ENCODE data around the gene CASKIN1. TPM values are rescaled to one million over a fixed set of nuclear protein-coding genes. Genes with fewer than 3 reads are reported as not detected.

CASKIN1 gene
- total RNA-seq, 1 donor from 2014 or later: under 0.01 TPM

DNA sequence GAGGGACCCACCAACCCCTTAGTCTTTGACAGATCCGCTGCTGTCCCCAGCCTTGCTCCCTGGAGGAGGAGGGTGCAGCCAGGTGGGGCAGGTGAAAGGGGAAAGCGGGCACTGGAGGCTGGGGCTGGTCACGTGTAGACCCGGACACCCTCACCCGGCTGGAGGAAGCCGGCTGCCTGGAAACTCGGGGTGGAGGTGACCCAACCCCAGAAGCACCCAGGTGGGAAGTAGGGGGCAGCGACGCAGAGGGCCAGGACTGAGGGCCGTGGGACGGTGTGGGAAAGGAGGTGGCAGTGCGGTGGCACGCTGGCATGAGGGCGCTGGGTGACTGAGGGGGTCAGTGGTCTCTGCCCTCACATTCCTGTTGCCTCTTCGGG is 38.2 kb downstream of the CASKIN1 start:
- no peaks in the 10 kb centered on the region for H3K27me3 ChIP-seq (ENCODE audit: control insufficient read depth, insufficient read depth, low read length)
- TF ChIP-seq, protein P1, sequence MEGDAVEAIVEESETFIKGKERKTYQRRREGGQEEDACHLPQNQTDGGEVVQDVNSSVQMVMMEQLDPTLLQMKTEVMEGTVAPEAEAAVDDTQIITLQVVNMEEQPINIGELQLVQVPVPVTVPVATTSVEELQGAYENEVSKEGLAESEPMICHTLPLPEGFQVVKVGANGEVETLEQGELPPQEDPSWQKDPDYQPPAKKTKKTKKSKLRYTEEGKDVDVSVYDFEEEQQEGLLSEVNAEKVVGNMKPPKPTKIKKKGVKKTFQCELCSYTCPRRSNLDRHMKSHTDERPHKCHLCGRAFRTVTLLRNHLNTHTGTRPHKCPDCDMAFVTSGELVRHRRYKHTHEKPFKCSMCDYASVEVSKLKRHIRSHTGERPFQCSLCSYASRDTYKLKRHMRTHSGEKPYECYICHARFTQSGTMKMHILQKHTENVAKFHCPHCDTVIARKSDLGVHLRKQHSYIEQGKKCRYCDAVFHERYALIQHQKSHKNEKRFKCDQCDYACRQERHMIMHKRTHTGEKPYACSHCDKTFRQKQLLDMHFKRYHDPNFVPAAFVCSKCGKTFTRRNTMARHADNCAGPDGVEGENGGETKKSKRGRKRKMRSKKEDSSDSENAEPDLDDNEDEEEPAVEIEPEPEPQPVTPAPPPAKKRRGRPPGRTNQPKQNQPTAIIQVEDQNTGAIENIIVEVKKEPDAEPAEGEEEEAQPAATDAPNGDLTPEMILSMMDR (IDR thresholded peaks at IDR 0.05; ENCODE audit: insufficient read depth, low read length, severe bottlenecking): no peak
- no peak for FAIRE-seq

DNA sequence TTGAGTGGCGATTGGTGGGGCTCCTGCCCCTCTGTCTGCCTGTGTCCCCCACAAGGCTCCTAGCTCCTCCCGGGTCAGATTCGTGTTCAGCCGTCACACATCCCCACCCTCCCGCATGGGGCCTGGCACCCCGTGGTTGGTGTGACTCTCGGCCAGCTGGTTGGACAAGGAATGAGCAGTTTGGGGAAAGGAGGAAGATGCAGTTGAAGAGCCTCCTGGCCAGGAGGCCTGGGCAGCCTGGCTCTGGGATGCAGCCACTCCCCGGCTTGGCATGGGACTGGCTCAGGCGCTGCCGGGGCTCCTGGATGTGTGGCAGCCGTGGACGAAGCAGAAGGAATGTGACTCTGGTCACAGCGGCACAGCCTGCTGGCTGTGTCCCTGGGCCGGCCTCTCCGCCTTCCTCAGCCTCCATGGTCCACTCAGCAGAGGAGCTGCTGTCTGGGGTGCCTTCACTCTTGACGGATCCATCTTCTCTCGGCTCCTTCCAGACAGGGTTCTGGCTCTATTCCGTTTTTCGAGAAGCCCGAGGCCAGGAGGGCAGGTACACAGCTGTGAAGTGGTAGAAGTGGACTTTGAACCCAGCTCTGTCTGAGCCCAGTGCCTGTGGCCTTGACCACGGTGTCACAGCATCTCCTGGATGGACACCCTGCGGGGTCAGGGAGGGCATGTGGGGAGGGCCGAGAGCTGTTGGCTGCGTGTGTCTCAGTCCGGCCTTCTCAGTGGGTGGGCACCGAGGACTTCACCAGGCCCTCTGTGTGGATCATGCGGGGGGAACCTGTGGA is 38.7 kb downstream of the CASKIN1 start:
- DNase-seq (ENCODE audit: low read depth) (no peak), FAIRE-seq (no peak)
- Histone ChIP-seq H3K36me3 (ENCODE audit: control insufficient read depth, insufficient read depth, low read length) (peaks cover 21% of the 10 kb centered on the region), H3K27me3 (ENCODE audit: control insufficient read depth, insufficient read depth, low read length) (no peaks in the 10 kb centered on the region), H3K4me3 (ENCODE audit: low read depth, low read length) (no peak overlapping the region)
- TF ChIP-seq, protein P1 (IDR thresholded peaks at IDR 0.05; ENCODE audit: insufficient read depth, low read length, severe bottlenecking): no peak

More for the DNA sequence above, 38.2 kb downstream of the CASKIN1 start:
- Histone ChIP-seq H3K36me3 (ENCODE audit: control insufficient read depth, insufficient read depth, low read length) (peaks cover 16% of the 10 kb centered on the region), H3K4me3 (ENCODE audit: low read depth, low read length) (no peak overlapping the region)
- no peak for DNase-seq (ENCODE audit: low read depth)

DNA sequence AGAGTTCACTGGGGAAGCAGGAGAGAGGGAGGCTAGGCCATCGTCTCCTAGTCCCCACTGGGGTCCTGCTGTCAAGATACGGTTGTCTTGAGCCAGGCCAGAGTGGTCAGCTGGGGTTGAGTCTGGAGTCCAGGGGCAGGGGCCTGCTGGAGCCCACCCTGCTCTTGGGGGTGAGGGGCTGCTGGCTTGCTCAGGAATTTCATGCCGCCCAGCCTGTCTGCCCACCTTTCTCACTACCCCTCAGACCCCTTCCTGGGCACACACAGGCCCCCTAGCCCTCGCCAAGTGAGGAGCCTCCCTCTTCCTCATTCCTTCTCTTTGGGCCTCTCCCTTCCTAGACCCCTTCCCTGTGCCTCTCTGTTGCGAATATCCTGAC is 39.6 kb downstream of the CASKIN1 start:
- Histone ChIP-seq H3K36me3 (ENCODE audit: control insufficient read depth, insufficient read depth, low read length) (peaks cover 24% of the 10 kb centered on the region), H3K4me3 (ENCODE audit: low read depth, low read length) (peak overlapping the region; percentile 64), H3K27me3 (ENCODE audit: control insufficient read depth, insufficient read depth, low read length) (no peaks in the 10 kb centered on the region)
- DNase-seq (ENCODE audit: low read depth) (no peak), FAIRE-seq (no peak)
- TF ChIP-seq, protein P1 (IDR thresholded peaks at IDR 0.05; ENCODE audit: insufficient read depth, low read length, severe bottlenecking): no peak

DNA sequence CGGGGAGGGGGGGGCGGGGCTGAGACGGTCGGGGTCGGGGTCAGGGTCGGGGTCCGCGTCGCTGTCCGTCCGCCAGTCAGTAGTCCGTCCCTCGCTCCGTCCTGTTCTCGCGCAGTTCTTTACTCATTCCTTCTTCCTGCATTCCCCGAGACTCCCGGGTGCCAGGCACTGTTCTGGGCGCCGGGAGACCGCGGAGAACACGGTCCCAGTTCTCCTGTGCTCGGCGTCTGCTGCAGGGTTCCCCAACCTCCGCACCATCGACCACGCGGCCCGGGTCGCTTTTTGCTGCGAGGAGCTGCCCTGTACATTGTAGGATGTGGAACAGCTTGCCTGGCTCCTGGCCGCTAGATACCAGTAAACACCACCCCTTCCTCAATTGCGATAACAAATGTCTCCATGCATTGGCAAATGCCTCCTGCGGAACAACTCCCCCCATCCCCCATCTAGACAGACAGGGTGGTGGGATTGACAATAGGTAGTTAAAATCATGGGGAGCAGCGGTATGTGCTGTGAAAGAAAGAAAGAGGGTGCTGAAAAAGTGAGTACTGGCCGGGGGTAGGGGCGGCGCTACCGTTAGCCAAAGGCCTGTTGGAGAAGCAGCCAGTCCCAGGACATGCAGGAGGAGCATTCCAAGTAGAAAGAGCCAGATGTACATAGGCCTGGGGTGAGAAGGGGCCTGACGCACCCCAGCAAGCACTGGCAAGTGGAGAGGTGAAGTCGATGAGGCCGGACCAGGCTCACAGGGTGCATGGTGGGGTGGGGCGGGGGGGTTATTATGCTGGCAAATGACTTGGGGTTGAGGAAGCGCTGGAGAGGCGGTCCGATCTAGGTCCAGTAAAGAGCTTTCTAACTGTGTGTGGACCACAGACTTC is 40.2 kb downstream of the CASKIN1 start:
- DNase-seq (ENCODE audit: low read depth): peak; percentile 67
- peaks cover 29% of the 10 kb centered on the region for H3K36me3 ChIP-seq (ENCODE audit: control insufficient read depth, insufficient read depth, low read length)
- H3K4me3 ChIP-seq (ENCODE audit: low read depth, low read length): peak overlapping the region; percentile 64
- no peaks in the 10 kb centered on the region for H3K27me3 ChIP-seq (ENCODE audit: control insufficient read depth, insufficient read depth, low read length)
- TF ChIP-seq, protein P1 (IDR thresholded peaks at IDR 0.05; ENCODE audit: insufficient read depth, low read length, severe bottlenecking): no peak
- FAIRE-seq: no peak

DNA sequence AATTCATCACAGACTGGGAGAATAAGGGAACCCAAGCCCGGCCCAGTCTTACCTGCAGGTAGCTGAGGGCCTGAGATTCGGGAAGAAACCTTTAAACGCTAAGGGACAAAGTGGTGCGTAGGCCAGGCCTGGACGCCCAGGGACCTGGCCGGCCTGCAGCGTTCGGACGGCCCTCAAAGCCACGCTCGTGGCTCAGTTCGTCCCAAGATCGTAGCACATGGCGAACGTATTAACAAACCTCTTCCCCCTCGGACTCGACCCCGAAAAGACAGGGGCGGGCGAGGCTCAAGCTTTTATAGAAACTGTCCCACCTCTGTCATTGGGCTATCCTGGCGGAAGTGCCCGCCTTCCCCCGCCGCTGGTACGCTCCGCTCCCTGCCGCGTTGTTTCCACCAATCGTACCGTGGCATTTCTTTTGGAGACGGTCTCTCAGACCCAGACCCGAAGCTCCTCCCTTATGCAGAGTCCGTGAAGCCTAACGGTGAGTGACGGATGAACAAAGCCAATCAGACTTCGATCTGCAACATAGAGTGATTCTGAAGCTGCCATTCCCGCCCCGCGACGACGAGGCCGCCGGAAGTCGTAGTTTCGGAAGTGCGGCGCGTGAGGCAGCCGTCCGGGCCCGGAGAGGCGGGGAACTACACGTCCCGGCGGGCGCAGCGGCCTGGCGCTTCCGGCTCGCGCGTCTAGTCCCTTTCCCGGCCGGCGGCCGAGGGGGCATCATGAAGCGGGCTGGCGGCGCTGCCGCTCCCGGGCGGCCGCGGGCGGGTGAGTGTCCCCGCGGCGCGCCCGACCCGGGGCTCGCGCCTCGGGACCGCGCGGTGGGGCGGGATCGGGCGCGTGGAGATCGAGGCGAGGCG is 41.1 kb downstream of the CASKIN1 start, which contains the start of gene TRAF7:
TRAF7 (plus strand) TSS at position 692 of the 860 bp plus-strand sequence. CDS start 8,139 bp downstream, outside the sequence.
- Histone ChIP-seq H3K4me3 (ENCODE audit: low read depth, low read length) (peak within 1 kb of the TSS; percentile 99), H3K36me3 (ENCODE audit: control insufficient read depth, insufficient read depth, low read length) (peaks cover 29% of the 10 kb centered on the region), H3K27me3 (ENCODE audit: control insufficient read depth, insufficient read depth, low read length) (no peaks in the 10 kb centered on the region)
- FAIRE-seq: peak; percentile 90
- TF ChIP-seq, protein P1 (IDR thresholded peaks at IDR 0.05; ENCODE audit: insufficient read depth, low read length, severe bottlenecking): no peak
- DNase-seq (ENCODE audit: low read depth): peak; percentile 100

All from bronchial epithelial cell (primary cell).